Upper lobe of left lung (tissue), 4 donors: ENCODE results near the gene SERPINB1.

ENCODE experiments used
- CTCF ChIP-seq, 6 experiments: fragments of 450-650 bp in 4 of 6; fragments of 200-600 bp in 2 of 6; sonication (generic) in 2 of 6; IDR thresholded peaks; one replicate each; pipeline ENCODE4 v1.5.1; 2016 to 2019; ENCODE audit warnings: antibody characterized with exemption in 6 of 6
- POLR2A ChIP-seq, 4 donors: fragments of 450-650 bp; IDR thresholded peaks; one replicate each; pipeline ENCODE4 v1.5.1; 2016 to 2017; ENCODE audit warnings: antibody characterized with exemption in 4 of 4, mild to moderate bottlenecking in 2 of 4

- TF ChIP-seq POLR2A (IDR thresholded peaks at IDR 0.05), result no peak
- TF ChIP-seq CTCF (IDR thresholded peaks at IDR 0.05), result no peak
Measured at GRCh38 chr6:2857185-2857579, 15.5 kb upstream of the SERPINB1 start.
